KBM-7 (cell line): ENCODE data around the gene GJB1.
"Not testable (repeated sequence)": the region's sequence is repeated elsewhere in the genome, so short reads cannot be mapped to it uniquely, and the experiment has no call there.

Experiments
- DNase-seq: peaks from one replicate; pipeline ENCODE4 v3.0.0-alpha.2; 2015
- in situ Hi-C: fragments of 300-500 bp; cut with MboI; formaldehyde crosslinking; loops from 2 replicates; pipeline ENCODE4 v1.14.3; 2020; ENCODE audit warnings: low sequenced_read_pairs, low pct_unique_long_range_greater_than_20kb, mixed read lengths

The GJB1 gene

DNA sequence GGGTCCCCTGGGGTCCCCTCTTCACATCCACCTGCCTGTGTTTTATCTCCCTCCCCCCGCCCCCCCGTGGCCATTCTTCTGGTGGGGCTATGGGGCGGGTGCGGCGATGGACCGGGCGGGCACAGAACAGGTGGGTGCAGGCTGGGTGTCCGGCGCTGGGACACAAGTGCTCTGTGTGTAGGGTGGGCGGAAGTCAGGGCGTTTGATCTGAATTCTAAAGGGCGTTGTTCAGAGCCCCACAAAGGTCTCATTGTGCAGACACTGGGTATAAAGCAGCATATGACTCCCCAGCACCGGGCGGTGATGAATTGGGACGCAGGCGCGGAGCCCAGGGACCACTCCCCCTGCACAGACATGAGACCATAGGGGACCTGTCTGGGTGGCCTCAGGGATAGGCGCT is at the start of gene GJB1:
GJB1 (plus strand) TSS at position 296 of the 400 bp plus-strand sequence. CDS start 484 bp downstream, outside the sequence.
- in situ Hi-C loops = no loop called here
- DNase-seq = no peak

DNA sequence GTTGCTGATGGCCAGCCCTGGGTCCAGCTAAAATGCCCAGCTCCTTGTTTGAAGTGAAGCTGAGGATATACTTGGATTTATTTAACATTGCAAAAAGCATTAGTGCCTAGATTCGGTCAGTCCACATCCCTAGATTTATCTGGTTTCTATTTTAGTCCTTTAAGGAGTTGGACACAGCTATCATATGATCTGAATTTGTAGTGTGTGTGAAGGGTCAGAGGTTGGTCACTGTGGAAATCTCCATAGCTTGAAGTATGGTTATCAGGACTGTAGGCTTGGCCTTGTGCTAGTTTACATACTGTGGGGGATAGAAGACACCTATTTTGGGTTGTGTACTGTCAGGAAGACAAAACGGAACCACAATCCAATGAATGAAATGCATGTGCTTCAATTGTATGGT is 49.6 kb upstream of the GJB1 start:
- DNase-seq = no peak
- in situ Hi-C loops = loop anchor here (25.0 kb wide), 1 partner anchor 411 kb away; no protein-coding TSS in a partner anchor

DNA sequence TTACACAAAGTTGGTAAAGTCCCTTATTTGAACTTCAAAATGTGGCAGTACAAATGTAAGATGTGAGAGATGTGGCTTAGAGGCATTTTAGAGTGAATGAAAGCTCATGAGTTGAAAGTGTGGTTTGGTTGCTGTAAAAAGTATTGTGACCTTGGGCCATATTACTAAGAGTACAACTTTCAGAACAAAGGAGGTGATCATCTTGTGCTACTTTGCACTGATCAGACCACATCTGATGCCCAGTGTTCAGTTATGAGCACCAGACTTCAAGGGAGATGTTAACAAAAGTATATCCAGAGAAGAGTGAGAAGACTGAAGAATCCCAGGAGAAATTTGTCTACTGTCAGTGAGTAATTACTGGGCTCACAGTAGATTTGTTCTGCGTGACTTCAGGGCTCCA is 48.2 kb upstream of the GJB1 start:
- no peak for DNase-seq
- in situ Hi-C loops = loop anchor here (25.0 kb wide), 1 partner anchor 412 kb away; no protein-coding TSS in a partner anchor

DNA sequence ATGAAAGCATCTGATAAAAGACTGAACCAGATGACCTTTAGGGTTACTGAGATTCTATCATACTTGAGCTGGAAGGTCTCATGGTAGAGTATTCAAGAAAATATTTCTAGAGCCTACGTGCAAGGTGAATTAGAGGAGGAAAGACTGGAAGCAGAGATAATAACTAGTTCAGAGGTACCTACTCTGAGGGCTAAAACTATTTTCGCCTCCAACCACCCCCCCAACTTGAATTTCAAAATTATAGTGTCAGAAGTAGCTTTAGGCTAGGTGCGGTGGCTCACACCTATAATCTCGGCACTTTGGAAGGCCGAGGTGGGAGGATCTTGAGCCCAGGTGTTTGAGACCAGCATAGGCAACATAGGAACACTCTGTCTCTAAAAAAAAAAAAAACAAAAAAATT is 47.5 kb upstream of the GJB1 start:
- DNase-seq = no peak
- in situ Hi-C loops = no loop called here

DNA sequence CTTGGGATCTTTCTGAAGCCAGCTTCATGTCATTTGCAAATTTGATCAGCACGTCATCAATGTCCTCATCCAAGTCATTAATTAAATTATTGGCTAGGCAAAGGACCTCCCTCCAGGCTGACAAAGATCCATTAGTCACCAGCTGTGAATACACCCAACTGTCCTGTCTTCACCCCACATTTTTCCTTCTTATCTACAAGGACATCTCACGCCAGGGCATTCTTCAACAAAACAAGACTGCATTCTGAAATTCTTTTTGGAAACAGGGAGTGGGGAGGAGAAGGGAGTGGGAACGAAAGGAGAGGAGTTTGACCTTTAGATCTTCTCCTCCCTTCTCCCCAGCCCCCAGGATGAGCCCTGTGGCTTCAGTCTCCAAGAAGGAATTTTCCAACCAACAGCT is 45.7 kb upstream of the GJB1 start:
- no peak for DNase-seq
- in situ Hi-C loops = no loop called here

DNA sequence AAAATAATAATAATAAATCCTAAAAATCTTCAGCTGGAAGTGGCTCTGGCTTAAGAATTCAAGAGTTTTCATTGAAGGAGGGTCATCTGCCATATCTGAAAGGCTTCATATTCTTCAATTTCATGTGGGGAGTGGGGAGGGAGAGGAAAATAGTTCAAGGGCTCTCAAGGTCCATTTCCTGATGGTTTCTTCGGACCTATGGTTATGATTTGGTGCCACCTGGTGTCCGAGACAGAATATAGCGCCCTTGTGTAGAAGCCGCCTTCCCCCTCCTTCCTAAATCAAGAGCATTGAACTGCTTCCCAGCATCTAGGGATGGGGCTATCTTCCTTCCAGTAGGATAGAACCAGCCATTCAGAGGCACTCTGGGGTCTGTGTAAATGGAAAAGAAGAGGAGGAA is 44.1 kb upstream of the GJB1 start:
- in situ Hi-C loops = no loop called here
- DNase-seq = peak; percentile 86

DNA sequence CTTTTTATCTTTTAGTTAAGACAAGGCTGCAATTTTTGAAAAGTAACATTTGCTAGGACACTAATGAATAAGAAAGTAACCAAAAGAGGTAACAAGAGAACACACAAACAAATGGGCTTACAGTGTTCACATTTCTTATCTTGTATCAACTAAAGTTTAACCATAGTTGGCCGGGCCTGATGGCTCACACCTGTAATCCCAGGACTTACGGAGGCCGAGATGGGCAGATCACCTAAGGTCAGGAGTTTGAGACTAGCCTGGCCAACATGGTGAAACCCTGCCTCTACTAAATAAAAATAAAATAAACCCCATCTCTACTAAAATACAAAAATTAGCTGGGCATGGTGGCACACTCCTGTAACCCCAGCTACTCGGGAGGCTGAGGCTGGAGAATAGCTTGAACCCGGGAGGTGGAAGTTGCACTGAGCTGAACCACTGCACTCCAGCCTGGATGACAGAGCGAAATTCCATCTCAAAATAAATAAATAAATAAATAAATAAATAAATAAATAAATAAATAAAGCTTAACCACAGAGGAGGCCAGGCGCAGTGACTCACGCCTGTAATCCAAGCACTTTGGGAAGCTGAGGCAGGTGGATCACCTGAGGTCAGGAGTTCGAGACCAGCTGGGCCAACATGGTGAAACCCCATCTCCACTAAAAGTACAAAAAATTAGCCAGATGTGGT is 42.3 kb upstream of the GJB1 start:
- in situ Hi-C loops, DNase-seq: not testable (repeated sequence)

DNA sequence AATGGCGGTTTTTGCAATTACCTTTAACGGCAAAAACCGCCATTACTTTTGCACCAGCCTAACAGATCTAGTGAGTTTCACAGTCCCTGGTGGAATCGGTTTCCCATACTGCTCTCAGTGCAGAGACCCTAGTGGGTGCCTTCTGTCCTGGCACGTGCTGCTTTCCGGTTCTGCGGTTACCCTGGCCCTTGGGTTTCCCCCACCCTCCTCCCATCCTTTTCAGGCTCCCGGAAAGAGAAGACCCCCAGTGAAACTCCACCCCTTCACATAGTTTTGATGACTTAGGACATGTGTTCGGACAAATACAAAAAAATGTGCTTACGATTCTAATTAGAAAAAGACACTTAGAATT is 41.5 kb upstream of the GJB1 start:
- in situ Hi-C loops = no loop called here
- DNase-seq = no peak

DNA sequence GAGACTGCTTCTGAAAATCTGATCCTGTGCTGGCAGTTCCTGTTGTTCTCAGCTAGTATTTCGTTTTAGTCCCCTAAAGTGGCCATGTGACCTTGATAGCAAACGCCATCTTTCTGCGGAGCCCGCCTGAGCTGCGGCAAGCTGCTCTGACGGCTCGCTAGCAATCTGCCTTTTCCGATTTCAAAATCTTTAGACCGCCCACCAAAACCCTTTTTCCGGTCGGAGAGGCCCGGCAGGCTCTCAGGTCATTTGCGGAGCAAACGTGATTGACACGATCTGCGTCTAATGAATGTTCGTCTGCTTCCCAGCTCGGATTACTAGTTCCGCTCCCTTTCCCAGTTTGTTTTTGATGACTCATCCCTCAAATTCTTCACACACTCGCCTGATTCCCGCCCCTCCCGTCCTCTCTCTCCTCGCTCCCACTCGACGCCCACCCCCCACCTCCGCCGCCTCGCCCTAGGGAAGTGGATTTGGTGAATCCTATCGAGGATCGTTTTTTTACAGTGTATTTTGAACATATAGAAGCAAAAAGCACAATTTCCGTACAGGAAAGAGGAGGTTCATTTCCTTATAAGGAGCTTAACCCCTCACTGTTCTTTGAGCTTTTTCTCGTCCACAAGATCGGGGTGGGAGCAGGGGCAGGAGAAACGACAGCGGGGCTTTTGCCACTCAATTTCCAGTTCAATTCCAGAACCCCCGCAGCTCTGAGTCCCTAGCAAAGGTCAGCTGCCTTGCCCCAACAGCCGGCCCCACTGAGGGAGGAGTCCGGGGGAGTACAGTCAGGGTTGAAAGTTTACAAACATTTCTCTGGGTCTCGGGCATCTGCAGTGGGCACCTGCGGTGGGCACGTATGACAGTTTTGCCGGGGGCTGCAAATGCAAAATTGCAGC is 40.9 kb upstream of the GJB1 start:
- in situ Hi-C loops = no loop called here

DNA sequence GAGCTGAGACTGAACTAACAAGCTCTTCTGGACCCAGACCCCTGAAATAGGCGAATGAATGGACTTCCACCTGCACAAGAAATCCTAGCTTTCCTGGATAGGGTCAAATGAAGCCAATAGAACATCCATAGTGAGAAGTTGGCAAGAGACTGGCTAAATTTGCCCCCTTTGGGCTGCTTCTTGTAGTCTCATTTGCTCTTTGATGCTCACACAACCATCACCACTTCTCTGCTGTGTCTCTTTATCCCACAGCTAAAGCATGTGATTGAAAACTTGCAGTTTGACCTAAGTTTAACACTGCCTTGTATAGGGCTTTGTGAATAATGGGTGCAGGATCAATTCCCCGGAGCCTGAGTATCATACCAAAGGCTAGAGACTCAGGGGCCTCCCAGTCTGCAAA is 40.2 kb upstream of the GJB1 start:
- no peak for DNase-seq
- in situ Hi-C loops = no loop called here

More for the DNA sequence above, 40.9 kb upstream of the GJB1 start:
- DNase-seq = peak; percentile 98

DNA sequence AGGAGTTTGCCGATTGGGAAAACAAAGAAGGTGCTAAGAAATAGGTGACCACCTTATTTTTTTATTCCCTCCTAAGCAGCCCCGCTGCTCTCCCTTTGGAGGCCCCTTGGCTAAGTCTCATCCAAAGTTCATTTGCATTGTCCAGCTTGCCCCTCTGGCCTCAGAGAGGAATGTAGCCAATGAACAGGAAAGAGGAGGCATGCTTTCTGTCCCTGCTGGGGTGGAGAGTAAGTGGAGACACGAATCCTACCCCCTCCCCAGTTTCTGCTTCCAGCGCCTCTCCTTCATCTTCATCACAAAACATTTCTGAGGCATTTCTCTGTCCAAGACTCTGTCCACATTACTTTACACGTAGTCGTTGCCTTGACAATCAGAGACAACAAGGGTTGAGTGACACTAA is 39.7 kb upstream of the GJB1 start:
- in situ Hi-C loops = no loop called here
- DNase-seq = no peak

DNA sequence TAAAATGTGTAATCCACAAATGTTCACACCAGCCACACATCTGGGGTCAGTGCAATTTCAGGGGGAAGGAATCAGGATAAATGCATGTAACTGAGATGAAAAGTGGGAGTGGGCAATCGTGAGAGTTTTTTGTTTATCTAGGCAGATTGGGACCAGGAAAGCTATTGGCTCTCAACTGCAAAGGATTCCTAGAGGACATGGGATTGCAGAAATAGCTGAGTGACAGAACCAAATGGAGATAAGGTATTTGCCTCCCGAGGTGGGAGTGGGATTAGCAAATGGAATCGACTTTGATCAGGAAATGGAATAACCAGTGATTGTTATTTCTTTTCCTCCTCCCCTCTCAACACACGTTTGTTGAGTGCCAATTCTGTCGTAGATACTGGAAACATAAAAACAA is 38.9 kb upstream of the GJB1 start:
- no peak for DNase-seq
- in situ Hi-C loops = no loop called here

DNA sequence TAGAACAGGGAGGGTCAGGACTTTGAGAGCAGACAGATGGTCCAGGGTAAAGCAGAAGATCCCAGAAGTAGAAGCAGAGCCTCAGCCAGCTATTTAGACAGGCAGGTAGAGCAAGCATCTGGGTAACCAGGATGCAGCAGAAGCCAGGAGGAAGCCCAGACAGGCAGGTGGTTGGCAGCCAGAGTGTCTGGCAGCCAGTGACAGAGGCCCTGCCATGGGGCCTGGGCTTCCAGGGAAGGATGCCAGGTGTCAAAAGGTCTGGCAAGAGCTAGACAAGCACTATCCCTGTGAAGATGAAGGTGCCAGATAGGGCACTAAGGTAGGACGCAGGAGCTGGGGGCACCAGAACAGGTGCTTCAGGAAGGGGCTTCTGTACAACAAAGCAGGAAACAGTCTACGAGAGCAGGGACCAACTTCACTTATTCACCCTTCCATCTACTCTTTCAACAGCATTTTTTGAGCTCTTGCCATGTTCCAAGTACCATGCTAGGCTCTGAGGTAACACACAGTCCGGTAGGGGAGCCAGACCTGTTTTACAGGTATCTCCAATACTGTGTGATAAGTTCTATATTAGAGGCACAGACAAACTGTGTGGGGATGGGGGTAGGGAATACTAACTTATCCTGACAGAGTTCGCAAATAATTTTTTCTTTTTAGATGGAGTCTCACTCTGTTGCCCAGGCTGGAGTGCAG is 38.1 kb upstream of the GJB1 start:
- DNase-seq = no peak
- in situ Hi-C loops = no loop called here

DNA sequence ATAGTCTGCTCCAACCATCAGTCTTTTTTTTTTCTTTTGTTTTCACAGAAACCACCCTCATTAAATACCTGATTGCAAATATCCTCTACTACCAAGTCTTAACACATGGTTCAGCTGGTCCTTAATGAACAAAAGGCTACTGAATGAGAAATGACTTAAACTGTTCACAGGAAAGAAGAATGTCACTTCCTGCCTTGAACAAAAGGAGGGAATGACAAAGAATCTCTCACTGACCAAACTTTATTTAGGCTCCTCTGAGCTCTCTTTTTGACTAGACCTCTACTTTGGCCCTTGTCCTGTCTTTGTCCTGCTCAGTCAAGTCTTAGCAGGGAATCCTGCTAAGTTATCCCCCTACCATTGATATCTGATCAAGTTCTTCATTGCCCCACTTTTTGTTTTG is 31.8 kb upstream of the GJB1 start:
- DNase-seq = no peak
- in situ Hi-C loops = no loop called here

DNA sequence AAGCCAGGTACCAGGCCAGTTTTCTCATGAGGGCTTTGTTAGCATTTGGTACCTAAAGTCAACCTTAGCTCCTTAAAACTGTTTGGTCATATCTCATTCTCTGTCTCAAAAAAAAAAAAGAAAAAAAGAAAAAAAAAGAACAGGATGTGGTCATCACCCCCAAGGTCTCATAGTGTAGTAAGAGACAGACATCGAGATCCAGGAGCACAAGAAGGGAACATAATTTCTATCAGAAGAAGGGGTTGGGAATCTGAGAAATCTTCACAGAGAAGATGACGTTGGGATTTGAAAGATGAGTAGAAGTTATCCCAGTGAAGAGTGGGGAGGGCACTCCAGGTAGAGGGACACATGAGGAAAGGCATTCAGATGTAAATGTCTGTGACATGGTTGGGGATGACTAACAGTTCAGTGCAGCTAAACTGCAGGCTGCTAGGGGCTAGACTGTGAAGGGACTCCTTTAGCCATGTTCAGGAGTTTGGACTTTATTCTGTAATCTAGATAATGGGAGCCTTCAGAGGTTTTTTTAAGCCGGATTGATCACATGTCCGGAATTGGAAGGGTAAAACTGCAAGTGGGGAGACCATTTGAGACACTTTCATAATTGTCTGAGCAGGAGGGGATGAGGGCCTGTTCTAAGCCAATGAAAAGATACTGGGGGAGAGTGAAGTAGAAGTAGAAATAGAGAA is 26.9 kb upstream of the GJB1 start:
- in situ Hi-C loops = no loop called here
- no peak for DNase-seq

DNA sequence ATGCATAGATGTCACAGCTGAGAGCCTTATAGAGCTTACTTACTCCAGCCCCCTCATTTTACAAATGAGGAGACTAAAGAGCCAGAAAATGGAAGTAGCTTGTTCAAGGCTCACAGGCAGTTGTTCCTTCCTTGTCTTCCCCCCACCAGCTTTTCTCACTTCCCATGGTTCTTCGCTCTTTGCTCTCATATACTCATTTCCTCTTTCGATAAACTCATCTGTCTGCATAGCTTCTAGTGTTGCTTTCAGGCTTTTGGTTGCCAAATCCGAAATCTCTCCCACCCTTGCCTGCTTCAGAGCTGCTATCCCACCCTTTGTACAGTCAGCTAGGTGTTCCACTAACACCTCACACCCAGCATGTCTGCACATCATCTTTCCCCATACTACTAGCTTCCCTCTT is 25.0 kb upstream of the GJB1 start:
- DNase-seq = peak; percentile 75
- in situ Hi-C loops = no loop called here

DNA sequence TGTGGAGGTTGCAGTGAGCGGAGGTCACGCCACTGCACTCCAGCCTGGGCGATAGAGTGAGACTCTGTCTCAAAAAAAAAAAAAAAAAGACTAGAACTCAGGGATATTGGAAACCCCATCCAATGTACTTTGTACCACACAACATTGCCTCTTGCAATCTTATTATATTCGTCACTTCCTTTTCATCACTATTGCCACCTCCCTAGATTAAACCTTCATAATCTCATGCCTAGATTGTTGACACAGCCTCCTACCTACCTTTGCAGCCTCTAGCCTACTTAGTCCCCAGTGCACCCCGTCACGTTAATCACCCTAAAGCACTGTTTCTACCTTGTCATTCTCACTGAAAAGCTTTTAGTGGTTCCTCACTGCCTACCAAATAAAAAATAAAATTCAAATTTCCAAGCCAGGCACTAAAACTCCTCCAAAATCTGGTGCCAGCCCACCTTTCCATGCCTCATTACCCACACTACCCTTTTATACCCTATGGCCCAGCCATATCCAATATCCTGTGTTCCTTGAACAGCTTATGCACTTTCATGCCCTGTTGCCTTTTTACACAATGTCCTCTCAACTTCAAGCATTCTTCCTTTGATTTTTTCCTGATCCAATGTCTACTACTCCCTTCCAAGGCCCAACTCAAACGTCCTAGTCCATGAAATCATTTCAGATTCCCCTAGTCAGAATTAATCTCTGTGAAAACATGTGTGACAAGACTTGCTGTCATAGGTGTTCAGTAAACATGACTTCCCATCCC is 23.6 kb upstream of the GJB1 start:
- in situ Hi-C loops = no loop called here
- no peak for DNase-seq

DNA sequence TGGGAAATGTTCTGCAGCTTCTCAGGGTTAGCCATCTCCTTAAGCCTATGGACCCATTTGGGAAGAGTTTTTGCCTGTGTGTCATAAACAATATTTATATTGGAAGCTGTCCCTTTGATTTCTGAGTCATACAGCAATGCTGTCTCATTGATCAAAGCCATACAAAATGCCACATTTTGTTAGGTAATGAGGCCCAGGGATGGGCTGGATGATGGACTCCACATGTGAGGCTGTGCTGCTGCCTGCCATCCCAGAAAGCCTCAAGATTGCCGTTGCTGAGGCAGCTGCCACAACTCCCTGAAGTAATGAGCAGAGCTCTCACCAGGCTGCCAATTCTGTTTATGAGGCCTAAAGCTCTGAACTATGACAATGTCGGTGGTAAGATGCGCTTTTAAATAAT is 12.2 kb upstream of the GJB1 start:
- in situ Hi-C loops = no loop called here
- no peak for DNase-seq

DNA sequence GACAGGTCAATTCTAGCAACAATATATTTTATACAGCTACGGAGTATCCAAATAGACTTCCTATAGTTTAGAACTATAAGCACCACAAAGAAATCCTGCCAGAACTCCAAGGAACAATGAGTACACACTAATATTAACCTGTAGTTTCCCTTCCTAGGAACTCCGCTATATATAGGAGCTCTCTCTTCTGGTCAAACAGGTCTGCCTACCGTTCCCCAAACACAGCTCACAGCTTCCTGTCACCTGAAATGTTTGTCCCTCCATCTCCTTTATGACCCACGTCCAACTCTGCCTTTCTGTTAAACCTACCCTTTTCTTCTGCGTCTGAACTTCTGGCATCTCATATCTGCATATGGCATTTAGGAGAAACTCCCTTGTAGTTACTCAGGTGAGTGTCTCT is 10.5 kb upstream of the GJB1 start:
- no peak for DNase-seq
- in situ Hi-C loops = no loop called here
